ENCODE data around the gene BCL11B. TPM values are rescaled to one million over a fixed set of nuclear protein-coding genes. Genes with fewer than 3 reads are reported as not detected.
A peak's percentile ranks its signal among the peaks of the same experiment; 100 is the strongest.

The BCL11B gene
- total and polyA plus RNA-seq, 4 donors, result 0.20 to 2.3 (median 0.66) TPM

- H3K36me3 ChIP-seq (ENCODE audit: control insufficient read depth in 4 of 4, insufficient read depth in 4 of 4, low read length in 4 of 4), result no peaks in the 10 kb centered on the region
- DNase-seq (peak; percentile 62 to 75 (median 65)), ATAC-seq (ENCODE audit: insufficient read depth, low FRiP score) (no peak)
- no peak overlapping the region for H3K9ac ChIP-seq (ENCODE audit: insufficient read depth in 1 of 2, low read length in 2 of 2)
- no peak overlapping the region for H3K27ac ChIP-seq (ENCODE audit: low read depth in 1 of 2, low read length in 1 of 2)
- 43 to 70% methylated on average over 15 of the region's 15 CpGs for WGBS, 2 donors
- TF ChIP-seq CTCF (IDR thresholded peaks at IDR 0.05; ENCODE audit: control extremely low read depth, extremely low read depth), result no peak
- H3K4me1 ChIP-seq (ENCODE audit: control insufficient read depth in 5 of 5, insufficient read depth in 5 of 5, low read length in 5 of 5), result peaks cover 2 to 32% (median 16%) of the 10 kb centered on the region in 5 donors
- H3K27me3 ChIP-seq (ENCODE audit: control insufficient read depth in 3 of 3, insufficient read depth in 3 of 3, low read length in 2 of 3), result no peaks in the 10 kb centered on the region
- H3K4me3 ChIP-seq, result no peak overlapping the region
- H3K9me3 ChIP-seq (ENCODE audit: control insufficient read depth in 4 of 4, insufficient read depth in 3 of 4, low read length in 3 of 4), result no peaks in the 10 kb centered on the region
Observed at GRCh38 chr14:99195602-99196309, 76.2 kb downstream of the BCL11B start.

DNA sequence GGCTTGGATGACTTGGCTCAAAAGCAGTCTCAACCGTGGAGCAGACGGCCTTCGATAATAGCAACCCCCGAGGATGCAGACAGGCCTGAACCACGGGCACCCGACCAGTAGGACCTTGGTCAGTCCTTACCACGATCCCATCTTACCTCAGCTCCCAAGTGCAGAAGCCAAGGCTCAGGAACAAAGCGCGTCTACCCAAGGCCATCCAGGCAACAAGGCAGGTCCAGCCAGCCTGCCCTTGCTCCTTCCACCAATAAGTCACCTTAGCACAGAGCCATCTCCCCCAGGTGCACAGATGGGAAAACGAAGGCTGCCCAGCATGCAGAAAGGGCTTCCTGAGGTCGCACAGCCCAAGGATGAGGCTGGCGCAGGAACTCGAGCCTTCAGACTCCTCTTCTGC is 77.3 kb downstream of the BCL11B start:
- no peak for DNase-seq
- Histone ChIP-seq H3K4me3 (no peak overlapping the region), H3K9me3 (ENCODE audit: control insufficient read depth in 4 of 4, insufficient read depth in 3 of 4, low read length in 3 of 4) (no peaks in the 10 kb centered on the region), H3K4me1 (ENCODE audit: control insufficient read depth in 5 of 5, insufficient read depth in 5 of 5, low read length in 5 of 5) (peaks cover 2 to 35% (median 16%) of the 10 kb centered on the region in 5 donors), H3K36me3 (ENCODE audit: control insufficient read depth in 4 of 4, insufficient read depth in 4 of 4, low read length in 4 of 4) (no peaks in the 10 kb centered on the region), H3K27ac (ENCODE audit: low read depth in 1 of 2, low read length in 1 of 2) (no peak overlapping the region), H3K9ac (ENCODE audit: insufficient read depth in 1 of 2, low read length in 2 of 2) (no peak overlapping the region), H3K27me3 (ENCODE audit: control insufficient read depth in 3 of 3, insufficient read depth in 3 of 3, low read length in 2 of 3) (no peaks in the 10 kb centered on the region)
- no peak for TF ChIP-seq CTCF (IDR thresholded peaks at IDR 0.05; ENCODE audit: control extremely low read depth, extremely low read depth)
- ATAC-seq (ENCODE audit: insufficient read depth, low FRiP score), result no peak
- 87 to 94% methylated on average over 13 of the region's 13 CpGs for WGBS, 2 donors

- Histone ChIP-seq H3K4me3 (no peak overlapping the region), H3K27me3 (ENCODE audit: control insufficient read depth in 3 of 3, insufficient read depth in 3 of 3, low read length in 2 of 3) (no peaks in the 10 kb centered on the region), H3K36me3 (ENCODE audit: control insufficient read depth in 4 of 4, insufficient read depth in 4 of 4, low read length in 4 of 4) (no peaks in the 10 kb centered on the region), H3K9me3 (ENCODE audit: control insufficient read depth in 4 of 4, insufficient read depth in 3 of 4, low read length in 3 of 4) (no peaks in the 10 kb centered on the region), H3K4me1 (ENCODE audit: control insufficient read depth in 5 of 5, insufficient read depth in 5 of 5, low read length in 5 of 5) (peaks cover 2 to 41% (median 16%) of the 10 kb centered on the region in 5 donors), H3K27ac (ENCODE audit: low read depth in 1 of 2, low read length in 1 of 2) (no peak overlapping the region), H3K9ac (ENCODE audit: insufficient read depth in 1 of 2, low read length in 2 of 2) (no peak overlapping the region)
- 86 to 91% methylated on average over 7 of the region's 7 CpGs for WGBS, 2 donors
- DNase-seq, result no peak
- no peak for ATAC-seq (ENCODE audit: insufficient read depth, low FRiP score)
- TF ChIP-seq CTCF (IDR thresholded peaks at IDR 0.05; ENCODE audit: control extremely low read depth, extremely low read depth), result no peak
Observed at GRCh38 chr14:99194136-99194535, 77.9 kb downstream of the BCL11B start.

Data from lung (tissue), 12 donors.